Panc1 (cell line): ENCODE measurements around the gene TP53BP2. TPM values are rescaled to one million over a fixed set of nuclear protein-coding genes. Genes with fewer than 3 reads are reported as not detected.

ENCODE experiments used
- ATAC-seq: fragments of 200-7000 bp; cut with Tn5 transposase; 2 replicates; pipeline ENCODE4 v1.9.1; 2020; ENCODE audit warnings: mild to moderate bottlenecking, moderate library complexity
- BruUV-seq: library from RNA; stranded (reverse); fragments of 400-500 nt; replicated peaks from 2 replicates; lab custom pipeline; 2021; lab: Mats Ljungman, UMichigan
- CTCF ChIA-PET: fragments of 300-600 bp; sonication (Branson Sonifier 250); formaldehyde crosslinking; loops from one replicate; lab custom pipeline; 2022; ENCODE audit warnings: antibody characterized with exemption; lab: Charles Lee
- POLR2A ChIA-PET: fragments of 300-600 bp; sonication (Branson Sonifier 250); formaldehyde crosslinking; loops from one replicate; lab custom pipeline; 2022; ENCODE audit warnings: antibody characterized with exemption; lab: Charles Lee
- DNase-seq: peaks from one replicate; pipeline ENCODE4 v3.0.0-alpha.2; 2010; ENCODE audit warnings: low read depth, low spot score
- H3K27ac ChIP-seq: 2 replicates; pipeline ENCODE4 v1.5.1; 2011; ENCODE audit warnings: mild to moderate bottlenecking, low read length, inconsistent platforms
- H3K27me3 ChIP-seq: fragments of 200-500 bp; sonication (Bioruptor generic); 2 replicates; pipeline ENCODE4 v1.6.0; 2014; ENCODE audit warnings: low read length, inconsistent platforms; ENCODE audit not compliant: control insufficient read depth, insufficient read depth
- H3K36me3 ChIP-seq: fragments of 200-500 bp; sonication (Bioruptor generic); 2 replicates; pipeline ENCODE4 v1.5.1; 2014; ENCODE audit warnings: inconsistent platforms, mild to moderate bottlenecking, low read length, moderate library complexity; ENCODE audit not compliant: control insufficient read depth, insufficient read depth
- H3K4me1 ChIP-seq: 2 replicates; pipeline ENCODE4 v1.5.1; 2011; ENCODE audit warnings: inconsistent platforms, mild to moderate bottlenecking, low read length, moderate library complexity; ENCODE audit not compliant: control insufficient read depth, insufficient read depth
- H3K4me3 ChIP-seq, 2 experiments: 2 replicates each; pipeline ENCODE4 v1.5.1; 2011 to 2012; ENCODE audit warnings: low read depth in 2 of 2, low read length in 2 of 2, mild to moderate bottlenecking in 2 of 2, inconsistent platforms in 1 of 2, moderate library complexity in 1 of 2
- H3K9me3 ChIP-seq: fragments of 200-500 bp; sonication (Bioruptor generic); 2 replicates; pipeline ENCODE4 v1.5.1; 2014; ENCODE audit warnings: low read depth, mild to moderate bottlenecking, inconsistent platforms, low read length, moderate library complexity; ENCODE audit not compliant: control insufficient read depth, insufficient read depth
- POLR2AphosphoS5 ChIP-seq: IDR thresholded peaks from 2 replicates; pipeline ENCODE4 v1.6.1; 2012; ENCODE audit warnings: mild to moderate bottlenecking, low read depth, low read length, moderate library complexity
- SIN3A ChIP-seq: IDR thresholded peaks from 2 replicates; pipeline ENCODE4 v1.6.1; 2012; ENCODE audit warnings: low read depth, mild to moderate bottlenecking, low read length, moderate library complexity, borderline replicate concordance; ENCODE audit not compliant: insufficient read depth
- TCF7L2 ChIP-seq: IDR thresholded peaks from 2 replicates; pipeline ENCODE4 v1.6.1; 2011; ENCODE audit warnings: mild to moderate bottlenecking, low read depth, low read length, inconsistent platforms
- in situ Hi-C: cut with HindIII; loops from 2 replicates; pipeline ENCODE4 v1.10.0; 2016; ENCODE audit warnings: low sequenced_read_pairs, low pct_unique_long_range_greater_than_20kb
- intact Hi-C: fragments of 100-400 bp; cut with micrococcal nuclease; formaldehyde crosslinking; loops from one replicate; pipeline ENCODE4 v1.10.0; 2022; ENCODE audit not compliant: unreplicated experiment
- total RNA-seq: library from RNA; stranded (reverse); gene quantifications from one replicate; pipeline ENCODE4 v1.2.1, GENCODE V29; 2021; ENCODE audit not compliant: unreplicated experiment
- TF ChIP-seq, protein P1 (sequence below): fragments of 450-650 bp; IDR thresholded peaks from 2 replicates; pipeline ENCODE4 v1.5.1; 2017; ENCODE audit warnings: mild to moderate bottlenecking
- TF ChIP-seq, protein P2 (sequence below), 2 experiments: IDR thresholded peaks; 2 replicates each; pipeline ENCODE4 v1.6.1; 2011 to 2012; ENCODE audit warnings: low read depth in 2 of 2, control low read depth in 1 of 2, low read length in 1 of 2, mild to moderate bottlenecking in 1 of 2, moderate library complexity in 1 of 2; ENCODE audit not compliant: insufficient read depth in 1 of 2

TP53BP2 gene
- total RNA-seq, 1 experiment from 2014 or later: 51.4 TPM

DNA sequence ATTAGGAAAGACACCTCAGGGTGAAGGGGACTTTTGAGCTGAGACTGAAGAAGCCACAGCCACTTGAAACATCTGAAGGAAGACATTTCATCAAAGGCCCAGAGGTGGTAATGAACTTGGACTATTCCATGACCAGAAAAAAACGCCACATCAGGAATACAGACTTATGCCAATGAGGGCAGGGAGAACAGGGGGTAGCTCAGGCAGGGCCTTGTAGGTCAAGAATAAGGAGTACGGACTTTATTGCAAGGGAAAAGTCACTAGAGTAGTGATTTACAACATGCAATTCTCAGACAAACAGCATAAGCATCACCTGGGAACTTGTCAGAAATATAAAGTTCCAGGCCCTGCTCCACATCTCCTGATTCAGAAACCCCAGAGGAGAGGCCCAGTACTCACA is 11.8 kb downstream of the TP53BP2 start:
- intact Hi-C loops (no loop called here), in situ Hi-C loops (no loop called here)
- H3K27ac ChIP-seq: no peak overlapping the region
- ChIA-PET CTCF (no interaction called here), POLR2A (interaction anchor here (0.9 kb wide), 1 partner anchor 52 kb away, joined by 4 read pairs; no protein-coding TSS in a partner anchor)
- no peak for DNase-seq
- no peak for TF ChIP-seq SIN3A
- TF ChIP-seq TCF7L2: no peak
- TF ChIP-seq, protein P1, sequence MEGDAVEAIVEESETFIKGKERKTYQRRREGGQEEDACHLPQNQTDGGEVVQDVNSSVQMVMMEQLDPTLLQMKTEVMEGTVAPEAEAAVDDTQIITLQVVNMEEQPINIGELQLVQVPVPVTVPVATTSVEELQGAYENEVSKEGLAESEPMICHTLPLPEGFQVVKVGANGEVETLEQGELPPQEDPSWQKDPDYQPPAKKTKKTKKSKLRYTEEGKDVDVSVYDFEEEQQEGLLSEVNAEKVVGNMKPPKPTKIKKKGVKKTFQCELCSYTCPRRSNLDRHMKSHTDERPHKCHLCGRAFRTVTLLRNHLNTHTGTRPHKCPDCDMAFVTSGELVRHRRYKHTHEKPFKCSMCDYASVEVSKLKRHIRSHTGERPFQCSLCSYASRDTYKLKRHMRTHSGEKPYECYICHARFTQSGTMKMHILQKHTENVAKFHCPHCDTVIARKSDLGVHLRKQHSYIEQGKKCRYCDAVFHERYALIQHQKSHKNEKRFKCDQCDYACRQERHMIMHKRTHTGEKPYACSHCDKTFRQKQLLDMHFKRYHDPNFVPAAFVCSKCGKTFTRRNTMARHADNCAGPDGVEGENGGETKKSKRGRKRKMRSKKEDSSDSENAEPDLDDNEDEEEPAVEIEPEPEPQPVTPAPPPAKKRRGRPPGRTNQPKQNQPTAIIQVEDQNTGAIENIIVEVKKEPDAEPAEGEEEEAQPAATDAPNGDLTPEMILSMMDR: no peak
- no peak for TF ChIP-seq POLR2AphosphoS5
- H3K36me3 ChIP-seq: no peaks in the 10 kb centered on the region
- BruUV-seq: no TSS peak
- H3K27me3 ChIP-seq: no peaks in the 10 kb centered on the region
- H3K9me3 ChIP-seq: no peaks in the 10 kb centered on the region
- no peak overlapping the region for H3K4me3 ChIP-seq
- no peak for ATAC-seq
- H3K4me1 ChIP-seq: peaks cover 55% of the 10 kb centered on the region

DNA sequence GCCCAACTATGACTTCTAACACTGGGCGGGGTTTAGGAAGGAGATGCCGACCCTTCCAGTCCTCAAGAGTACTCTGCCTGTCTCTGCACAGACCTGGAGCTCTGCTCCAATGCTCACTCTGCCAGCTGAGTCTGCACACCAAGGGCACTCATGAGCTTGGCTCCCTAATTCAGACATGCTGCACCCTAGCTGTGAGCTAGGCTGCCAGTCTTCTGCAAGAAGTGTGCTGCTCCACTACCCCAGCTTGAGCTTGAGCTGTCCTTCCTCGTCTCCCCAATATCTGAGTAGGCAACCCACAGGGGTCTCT is 13.2 kb downstream of the TP53BP2 start:
- no peaks in the 10 kb centered on the region for H3K9me3 ChIP-seq
- ChIA-PET CTCF (interaction anchor here (0.7 kb wide), 1 partner anchor 10 kb away, joined by 3 read pairs; no protein-coding TSS in a partner anchor), POLR2A (interaction anchor here (0.7 kb wide), 1 partner anchor 56 kb away, joined by 3 read pairs; no protein-coding TSS in a partner anchor)
- H3K36me3 ChIP-seq: no peaks in the 10 kb centered on the region
- peaks cover 46% of the 10 kb centered on the region for H3K4me1 ChIP-seq
- no peak overlapping the region for H3K4me3 ChIP-seq
- TF ChIP-seq, protein P2, sequence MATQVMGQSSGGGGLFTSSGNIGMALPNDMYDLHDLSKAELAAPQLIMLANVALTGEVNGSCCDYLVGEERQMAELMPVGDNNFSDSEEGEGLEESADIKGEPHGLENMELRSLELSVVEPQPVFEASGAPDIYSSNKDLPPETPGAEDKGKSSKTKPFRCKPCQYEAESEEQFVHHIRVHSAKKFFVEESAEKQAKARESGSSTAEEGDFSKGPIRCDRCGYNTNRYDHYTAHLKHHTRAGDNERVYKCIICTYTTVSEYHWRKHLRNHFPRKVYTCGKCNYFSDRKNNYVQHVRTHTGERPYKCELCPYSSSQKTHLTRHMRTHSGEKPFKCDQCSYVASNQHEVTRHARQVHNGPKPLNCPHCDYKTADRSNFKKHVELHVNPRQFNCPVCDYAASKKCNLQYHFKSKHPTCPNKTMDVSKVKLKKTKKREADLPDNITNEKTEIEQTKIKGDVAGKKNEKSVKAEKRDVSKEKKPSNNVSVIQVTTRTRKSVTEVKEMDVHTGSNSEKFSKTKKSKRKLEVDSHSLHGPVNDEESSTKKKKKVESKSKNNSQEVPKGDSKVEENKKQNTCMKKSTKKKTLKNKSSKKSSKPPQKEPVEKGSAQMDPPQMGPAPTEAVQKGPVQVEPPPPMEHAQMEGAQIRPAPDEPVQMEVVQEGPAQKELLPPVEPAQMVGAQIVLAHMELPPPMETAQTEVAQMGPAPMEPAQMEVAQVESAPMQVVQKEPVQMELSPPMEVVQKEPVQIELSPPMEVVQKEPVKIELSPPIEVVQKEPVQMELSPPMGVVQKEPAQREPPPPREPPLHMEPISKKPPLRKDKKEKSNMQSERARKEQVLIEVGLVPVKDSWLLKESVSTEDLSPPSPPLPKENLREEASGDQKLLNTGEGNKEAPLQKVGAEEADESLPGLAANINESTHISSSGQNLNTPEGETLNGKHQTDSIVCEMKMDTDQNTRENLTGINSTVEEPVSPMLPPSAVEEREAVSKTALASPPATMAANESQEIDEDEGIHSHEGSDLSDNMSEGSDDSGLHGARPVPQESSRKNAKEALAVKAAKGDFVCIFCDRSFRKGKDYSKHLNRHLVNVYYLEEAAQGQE (IDR thresholded peaks at IDR 0.05; ENCODE audit: insufficient read depth in 1 of 2, low read depth in 2 of 2, low read length in 1 of 2): no peak
- TF ChIP-seq, protein P1: peak; percentile 9; the same call in 1 of the 2 replicates
- peak; percentile 84 for ATAC-seq
- peak overlapping the region; percentile 44 for H3K27ac ChIP-seq
- DNase-seq: no peak
- in situ Hi-C loops: no loop called here
- no peaks in the 10 kb centered on the region for H3K27me3 ChIP-seq
- BruUV-seq: no TSS peak
- intact Hi-C loops: no loop called here
